Calu3 (cell line): Measurements from ENCODE around the gene IDUA. TPM values are rescaled to one million over a fixed set of nuclear protein-coding genes. Genes with fewer than 3 reads are reported as not detected.
"Not testable (repeated sequence)": the region's sequence is repeated elsewhere in the genome, so short reads cannot be mapped to it uniquely, and the experiment has no call there.

Source experiments
- BruUV-seq: library from RNA; stranded (reverse); fragments of 400-500 nt; replicated peaks from 2 replicates; lab custom pipeline; 2021; lab: Mats Ljungman, UMichigan
- CTCF ChIA-PET: fragments of 300-600 bp; sonication (Branson Sonifier 250); formaldehyde crosslinking; loops from one replicate; lab custom pipeline; 2022; ENCODE audit warnings: antibody characterized with exemption; lab: Charles Lee
- DNase-seq: peaks from one replicate; pipeline ENCODE4 v3.0.0; 2022
- H3K27ac Mint-ChIP-seq: one replicate; pipeline ENCODE4 v1.8.0; 2022; ENCODE audit warnings: mixed read lengths; ENCODE audit not compliant: unreplicated experiment
- H3K27me3 Mint-ChIP-seq: one replicate; pipeline ENCODE4 v1.8.0; 2022; ENCODE audit warnings: mixed read lengths; ENCODE audit not compliant: unreplicated experiment
- H3K36me3 Mint-ChIP-seq: one replicate; pipeline ENCODE4 v1.8.0; 2022; ENCODE audit warnings: mild to moderate bottlenecking, moderate library complexity, mixed read lengths; ENCODE audit not compliant: insufficient read depth, unreplicated experiment
- H3K4me1 Mint-ChIP-seq: one replicate; pipeline ENCODE4 v1.8.0; 2022; ENCODE audit warnings: mild to moderate bottlenecking, low read depth, mixed read lengths; ENCODE audit not compliant: unreplicated experiment
- H3K4me3 Mint-ChIP-seq: one replicate; pipeline ENCODE4 v1.8.0; 2022; ENCODE audit warnings: mild to moderate bottlenecking, low read depth, moderate library complexity, mixed read lengths; ENCODE audit not compliant: unreplicated experiment
- H3K9me3 Mint-ChIP-seq: one replicate; pipeline ENCODE4 v1.8.0; 2022; ENCODE audit warnings: low read depth, mixed read lengths; ENCODE audit not compliant: unreplicated experiment
- CTCF ChIP-seq: fragments of 200-600 bp; IDR thresholded peaks from one replicate; pipeline ENCODE4 v1.8.0; 2022; ENCODE audit warnings: antibody characterized with exemption; ENCODE audit not compliant: unreplicated experiment
- intact Hi-C: fragments of 100-400 bp; cut with micrococcal nuclease; formaldehyde crosslinking; loops from one replicate; pipeline ENCODE4 v1.10.0; 2022; ENCODE audit not compliant: unreplicated experiment
- total RNA-seq: library from RNA; stranded (reverse); gene quantifications from 2 replicates; pipeline ENCODE4 v1.2.3, GENCODE V29; 2022

IDUA gene
- total RNA-seq, 1 experiment from 2014 or later, result 38.8 TPM

- intact Hi-C loops, result no loop called here
- H3K36me3 Mint-ChIP-seq, result peaks cover 3% of the 10 kb centered on the region
- H3K9me3 Mint-ChIP-seq, result no peaks in the 10 kb centered on the region
- H3K4me1 Mint-ChIP-seq, result no peaks in the 10 kb centered on the region
- BruUV-seq, result no TSS peak
- no peak overlapping the region for H3K4me3 Mint-ChIP-seq
- CTCF ChIA-PET, result no interaction called here
- DNase-seq, result no peak
- no peak for TF ChIP-seq CTCF
- peaks cover 22% of the 10 kb centered on the region for H3K27me3 Mint-ChIP-seq
- no peak overlapping the region for H3K27ac Mint-ChIP-seq
Measured at GRCh38 chr4:1050486-1051213, 63.8 kb downstream of the IDUA start.

- intact Hi-C loops, result no loop called here
- DNase-seq, result no peak
- BruUV-seq, result no TSS peak
- H3K27me3 Mint-ChIP-seq, result peaks cover 22% of the 10 kb centered on the region
- CTCF ChIA-PET, result no interaction called here
- no peaks in the 10 kb centered on the region for H3K4me1 Mint-ChIP-seq
- peaks cover 3% of the 10 kb centered on the region for H3K36me3 Mint-ChIP-seq
- no peak overlapping the region for H3K27ac Mint-ChIP-seq
- no peak for TF ChIP-seq CTCF
- H3K9me3 Mint-ChIP-seq, result no peaks in the 10 kb centered on the region
- H3K4me3 Mint-ChIP-seq, result no peak overlapping the region
Measured at GRCh38 chr4:1051472-1051871, 64.6 kb downstream of the IDUA start.

GRCh38 chr4:1052231-1052671 lies 65.4 kb downstream of the IDUA start:
- H3K27ac Mint-ChIP-seq, result no peak overlapping the region
- H3K36me3 Mint-ChIP-seq, result peaks cover 3% of the 10 kb centered on the region
- no TSS peak for BruUV-seq
- intact Hi-C loops, result no loop called here
- H3K27me3 Mint-ChIP-seq, result peaks cover 22% of the 10 kb centered on the region
- DNase-seq, result no peak
- H3K4me3 Mint-ChIP-seq, result peak overlapping the region; percentile 19
- no peak for TF ChIP-seq CTCF
- CTCF ChIA-PET, result no interaction called here
- no peaks in the 10 kb centered on the region for H3K4me1 Mint-ChIP-seq
- no peaks in the 10 kb centered on the region for H3K9me3 Mint-ChIP-seq

GRCh38 chr4:1053080-1053661 lies 66.3 kb downstream of the IDUA start:
- Mint-ChIP-seq H3K36me3 (peaks cover 3% of the 10 kb centered on the region), H3K9me3 (no peaks in the 10 kb centered on the region), H3K27me3 (peaks cover 22% of the 10 kb centered on the region), H3K4me1 (no peaks in the 10 kb centered on the region), H3K4me3 (peak overlapping the region; percentile 19), H3K27ac (no peak overlapping the region)
- intact Hi-C loops, result no loop called here
- CTCF ChIA-PET, result interaction anchor here (0.6 to 0.7 kb wide), 2 partner anchors 12 to 590 kb away, joined by 3 to 6 read pairs; no protein-coding TSS in a partner anchor
- no peak for DNase-seq
- no peak for TF ChIP-seq CTCF
- no TSS peak for BruUV-seq

- BruUV-seq, H3K9me3 Mint-ChIP-seq, DNase-seq, H3K4me1 Mint-ChIP-seq, H3K27ac Mint-ChIP-seq, H3K36me3 Mint-ChIP-seq, H3K4me3 Mint-ChIP-seq, intact Hi-C loops: not testable (repeated sequence)
- CTCF ChIA-PET, result interaction anchor here (0.6 kb wide), 1 partner anchor 589 kb away, joined by 6 read pairs; no protein-coding TSS in a partner anchor
- peaks cover 22% of the 10 kb centered on the region for H3K27me3 Mint-ChIP-seq
Measured at GRCh38 chr4:1053891-1054290, 67.0 kb downstream of the IDUA start.
